ENCODE results near the gene CAMK1D.
"Not testable (repeated sequence)": the region's sequence is repeated elsewhere in the genome, so short reads cannot be mapped to it uniquely, and the experiment has no call there.

Gene CAMK1D

DNA sequence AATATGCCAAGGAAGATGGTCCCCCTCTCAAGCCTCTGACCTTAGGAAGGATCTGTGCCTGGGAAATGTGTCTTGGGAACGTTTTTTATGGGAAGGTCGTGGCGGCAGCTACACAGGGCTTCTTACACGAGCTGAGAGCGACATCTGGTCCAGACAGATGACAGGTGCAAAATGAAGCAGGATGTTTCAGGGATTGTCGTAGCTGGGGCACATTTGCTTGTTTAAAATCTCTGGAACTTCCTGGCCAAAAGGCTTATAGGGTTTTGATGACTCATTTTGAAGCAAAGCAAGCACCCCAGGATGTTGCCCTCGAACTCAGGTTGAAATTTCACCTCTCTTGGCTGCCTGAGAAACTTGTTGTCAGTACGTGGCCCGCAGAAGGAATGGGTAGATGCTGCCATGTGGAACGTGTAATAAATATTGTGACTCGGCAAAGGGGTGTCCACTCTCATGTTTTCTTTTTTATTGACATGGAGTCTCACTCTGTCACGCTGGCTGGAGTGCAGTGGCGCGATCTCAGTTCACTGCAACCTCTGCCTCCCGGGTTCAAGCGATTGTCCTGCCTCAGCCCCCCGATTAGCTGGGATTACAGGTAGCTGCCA lies 117.5 kb downstream of the CAMK1D start:
- no peak for DNase-seq (ENCODE audit: low read depth in 2 of 2)

DNA sequence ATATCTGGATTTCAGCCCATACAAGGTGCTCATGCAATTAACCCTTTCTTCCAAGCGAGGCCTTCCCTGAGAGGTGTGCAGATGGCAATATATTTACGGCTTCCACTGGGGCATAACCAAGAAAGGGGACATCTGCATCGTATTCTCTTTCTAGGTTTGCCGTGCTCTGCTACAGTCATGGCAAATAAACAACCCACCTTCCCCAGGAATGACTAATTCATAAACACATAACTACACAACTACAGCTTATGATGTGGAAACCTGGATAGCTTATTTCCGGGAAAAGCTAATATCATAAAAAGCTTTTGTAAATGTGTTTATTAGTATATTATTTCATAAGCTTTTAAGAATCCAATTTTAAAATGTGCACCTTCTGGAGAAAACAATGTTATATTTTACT lies 120.0 kb downstream of the CAMK1D start:
- DNase-seq (ENCODE audit: low read depth in 2 of 2) = no peak

DNA sequence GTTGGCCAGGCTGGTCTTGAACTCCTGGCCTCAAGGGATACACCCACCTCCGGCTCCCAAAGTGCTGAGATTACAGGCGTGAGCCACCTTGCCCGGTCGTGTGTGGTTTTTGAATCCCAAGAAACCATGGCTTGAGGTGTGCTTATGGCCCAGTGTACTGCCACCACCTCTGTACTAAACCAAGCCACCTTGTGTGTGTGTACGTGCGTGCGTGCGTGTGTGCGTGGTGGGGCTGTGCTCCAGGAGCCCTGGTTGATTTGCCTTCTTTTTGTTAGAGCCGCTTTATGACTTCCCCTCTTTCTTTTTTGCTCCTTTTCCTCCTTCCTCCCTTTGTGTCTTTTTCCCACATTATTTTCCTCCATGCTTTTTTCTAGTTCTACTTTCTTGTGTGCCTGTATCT lies 121.4 kb downstream of the CAMK1D start:
- no peak for DNase-seq (ENCODE audit: low read depth in 2 of 2)

GRCh38 chr10:12471135-12471534 lies 121.8 kb downstream of the CAMK1D start:
- DNase-seq (ENCODE audit: low read depth in 2 of 2) = no peak

- DNase-seq (ENCODE audit: low read depth in 2 of 2) = no peak
Observed at GRCh38 chr10:12473491-12473890, 124.1 kb downstream of the CAMK1D start.

- no peak for DNase-seq (ENCODE audit: low read depth in 2 of 2)
Observed at GRCh38 chr10:12474727-12475412, 125.5 kb downstream of the CAMK1D start.

DNA sequence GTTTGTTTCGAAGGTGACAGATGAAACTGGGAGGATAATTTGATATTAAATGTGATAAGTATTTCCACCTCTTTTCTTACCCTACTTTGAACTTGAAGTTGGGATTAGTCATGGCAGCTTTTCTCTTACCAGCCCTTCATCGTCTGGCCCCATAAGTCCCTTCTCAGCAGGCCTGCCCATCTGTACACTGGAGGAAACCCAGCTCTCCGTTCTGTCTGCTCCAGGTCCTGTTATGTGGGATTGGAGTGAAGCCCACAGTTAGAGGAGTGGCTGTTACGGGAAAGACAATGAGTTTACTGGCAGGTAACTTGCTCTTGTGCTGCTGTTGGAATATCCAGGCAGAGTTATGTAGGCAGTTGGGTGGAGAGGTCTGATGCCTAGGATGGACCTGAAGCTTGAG lies 127.3 kb downstream of the CAMK1D start:
- DNase-seq (ENCODE audit: low read depth in 2 of 2) = no peak

- no peak for DNase-seq (ENCODE audit: low read depth in 2 of 2)
Observed at GRCh38 chr10:12479437-12479844, 130.1 kb downstream of the CAMK1D start.

GRCh38 chr10:12479924-12480323 lies 130.6 kb downstream of the CAMK1D start:
- no peak for DNase-seq (ENCODE audit: low read depth in 2 of 2)

DNA sequence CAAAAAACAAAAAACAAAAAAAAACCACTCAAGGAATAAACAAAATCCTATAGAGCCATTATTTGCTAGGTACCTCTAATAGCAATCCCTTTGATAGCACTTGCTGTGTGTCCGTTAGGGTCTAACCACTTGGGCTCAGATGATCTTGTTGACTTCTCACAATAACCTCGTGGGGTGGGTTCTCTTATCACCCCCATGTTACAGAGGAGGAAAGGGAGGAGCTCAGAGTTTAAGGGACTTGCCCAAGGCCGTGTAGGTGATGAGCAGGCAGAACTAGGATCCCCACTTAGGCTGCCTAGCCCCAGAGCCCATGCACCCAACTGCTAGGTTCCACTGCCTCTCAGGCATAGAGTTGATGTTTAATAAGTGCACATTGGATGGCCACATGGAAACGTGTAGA lies 131.1 kb downstream of the CAMK1D start:
- no peak for DNase-seq (ENCODE audit: low read depth in 2 of 2)

GRCh38 chr10:12481924-12482323 lies 132.6 kb downstream of the CAMK1D start:
- no peak for DNase-seq (ENCODE audit: low read depth in 2 of 2)

DNA sequence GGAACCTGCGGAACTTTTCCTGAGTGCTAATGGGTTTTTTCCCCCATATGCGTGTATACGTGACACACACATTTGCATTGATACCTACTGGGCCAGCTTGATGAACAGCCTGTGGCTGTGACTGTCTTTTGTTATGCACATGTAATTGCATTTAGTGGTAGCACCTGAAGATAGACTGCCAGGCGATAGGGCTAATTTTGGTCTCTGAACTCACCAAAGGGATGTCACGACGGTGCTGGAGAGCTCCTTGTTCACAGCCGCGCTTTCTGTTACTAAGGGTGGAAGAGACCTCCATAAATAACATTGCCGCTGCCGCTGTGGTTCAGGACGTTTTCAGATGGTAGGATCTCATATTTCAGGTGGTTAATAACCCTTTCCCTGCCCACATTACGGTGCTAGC lies 133.2 kb downstream of the CAMK1D start:
- DNase-seq (ENCODE audit: low read depth in 2 of 2) = no peak

GRCh38 chr10:12484002-12484918 lies 134.9 kb downstream of the CAMK1D start:
- peak; percentile 3 to 7 for DNase-seq (ENCODE audit: low read depth in 2 of 2)

- DNase-seq (ENCODE audit: low read depth in 2 of 2) = no peak
Observed at GRCh38 chr10:12484941-12485805, 135.8 kb downstream of the CAMK1D start.

DNA sequence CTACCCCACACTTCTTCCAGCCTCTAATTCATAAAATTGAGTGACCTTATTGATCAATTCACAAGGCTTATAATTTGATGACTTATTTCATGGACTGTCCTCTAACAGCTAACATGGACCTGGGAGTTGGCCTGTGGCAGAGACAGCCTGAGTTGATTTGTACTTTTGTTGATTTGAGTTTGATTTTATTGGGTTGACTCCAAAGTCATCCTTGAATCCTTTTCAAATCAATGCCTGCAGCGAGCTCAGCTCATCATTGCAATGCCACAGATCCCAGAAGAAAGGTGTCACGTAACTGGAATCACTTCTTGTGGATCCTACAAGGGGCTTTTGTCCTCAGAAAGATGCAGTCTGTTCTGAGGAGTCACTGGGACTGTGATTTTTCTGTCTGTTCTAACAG lies 138.0 kb downstream of the CAMK1D start:
- no peak for DNase-seq (ENCODE audit: low read depth in 2 of 2)

DNA sequence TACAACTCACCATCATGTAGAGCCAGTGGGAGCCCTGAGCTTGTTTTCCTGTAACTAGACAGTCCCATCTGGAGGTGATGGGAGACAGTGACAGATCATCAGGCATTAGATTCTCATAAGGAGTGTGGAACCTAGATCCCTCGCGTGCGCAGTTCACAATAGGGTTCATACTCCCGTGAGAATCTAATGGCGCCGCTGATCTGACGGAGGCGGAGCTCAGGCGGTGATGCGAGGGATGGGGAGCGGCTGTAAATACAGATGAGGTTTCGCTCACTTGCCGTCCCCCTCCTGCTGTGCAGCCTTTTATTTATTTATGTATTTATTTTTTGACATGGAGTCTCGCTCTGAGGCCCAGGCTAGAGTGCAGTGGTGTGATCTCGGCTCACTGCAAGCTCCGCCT lies 139.3 kb downstream of the CAMK1D start:
- no peak for DNase-seq (ENCODE audit: low read depth in 2 of 2)

DNA sequence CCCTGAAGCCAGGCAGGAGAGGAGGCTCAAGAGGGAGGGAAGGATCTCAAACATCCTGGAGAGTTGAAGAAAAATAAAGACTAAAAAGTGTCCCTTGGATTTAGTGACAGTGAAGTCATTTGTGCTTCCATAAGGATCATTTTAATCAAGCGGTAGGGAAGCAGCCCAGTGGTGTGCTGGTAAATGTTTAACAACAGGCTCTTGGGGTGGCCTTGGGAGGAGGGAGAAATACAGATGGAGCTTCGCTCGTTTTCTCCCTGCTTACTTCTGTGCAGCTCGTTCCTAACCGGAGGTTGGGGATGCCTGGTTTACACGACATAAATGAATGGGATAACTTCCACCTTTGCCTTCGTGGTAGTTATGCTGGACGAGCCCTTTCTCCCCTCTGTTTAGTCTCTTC lies 140.0 kb downstream of the CAMK1D start:
- DNase-seq (ENCODE audit: low read depth in 2 of 2) = no peak

DNA sequence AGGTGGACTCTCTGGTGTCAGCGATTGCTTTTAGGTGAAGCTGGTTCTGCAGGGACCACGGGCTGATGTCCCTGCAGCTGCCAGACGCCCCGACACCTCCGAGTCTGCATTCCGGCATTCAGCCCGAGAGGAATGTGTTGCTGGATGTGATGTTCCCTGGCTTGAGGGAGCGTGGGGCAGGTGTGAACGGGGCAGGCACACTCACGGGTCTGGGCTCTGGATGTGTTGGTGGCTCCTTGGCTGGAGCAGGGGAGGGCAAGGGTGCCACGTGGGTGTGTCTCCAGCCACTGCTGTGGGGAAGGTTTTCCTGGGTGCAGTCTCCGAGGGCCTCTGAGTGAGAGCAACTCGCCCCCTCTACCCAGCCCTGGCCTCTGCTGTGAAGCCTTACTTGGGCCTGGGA lies 140.5 kb downstream of the CAMK1D start:
- no peak for DNase-seq (ENCODE audit: low read depth in 2 of 2)

DNA sequence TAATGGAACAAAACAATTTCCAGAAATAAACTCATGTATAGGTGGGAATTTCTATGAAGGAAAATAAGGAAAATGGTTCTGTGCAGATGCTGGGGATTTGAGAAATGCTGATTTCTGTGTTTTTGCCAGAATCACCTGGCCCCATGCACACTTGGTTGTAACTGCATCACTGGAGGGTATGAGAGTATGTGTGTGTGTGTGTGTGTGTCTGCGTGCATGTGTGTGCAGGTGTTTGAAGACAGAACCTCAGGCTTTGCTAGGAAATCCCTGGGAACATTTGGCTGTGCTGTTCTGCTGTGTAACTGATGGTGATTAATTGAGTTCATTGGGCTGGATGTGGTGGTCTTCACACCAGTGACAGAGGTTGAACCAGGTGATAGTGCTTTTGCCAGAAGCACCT lies 141.6 kb downstream of the CAMK1D start:
- DNase-seq (ENCODE audit: low read depth in 2 of 2) = no peak

- no peak for DNase-seq (ENCODE audit: low read depth in 2 of 2)
Observed at GRCh38 chr10:12491491-12491890, 142.1 kb downstream of the CAMK1D start.

DNA sequence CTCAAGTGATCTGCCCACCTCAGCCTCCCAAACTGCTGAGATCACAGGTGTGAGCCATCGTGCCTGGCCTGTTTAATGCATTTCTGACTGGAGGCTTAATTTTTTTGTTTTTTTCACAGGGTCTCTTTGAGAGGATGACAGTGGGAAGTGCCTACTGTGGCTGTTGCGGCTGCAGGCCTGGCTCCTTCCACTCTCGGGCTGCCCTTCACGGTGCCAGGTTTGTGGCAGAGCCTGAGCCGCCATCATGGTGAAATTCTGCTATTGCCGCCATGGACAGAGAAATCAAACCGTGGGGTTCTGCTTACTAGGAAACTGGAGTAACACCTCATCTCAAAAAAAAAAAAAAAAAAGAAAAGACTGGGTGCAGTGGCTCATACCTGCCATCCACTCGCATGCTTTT lies 142.7 kb downstream of the CAMK1D start:
- DNase-seq (ENCODE audit: low read depth in 2 of 2) = no peak

DNA sequence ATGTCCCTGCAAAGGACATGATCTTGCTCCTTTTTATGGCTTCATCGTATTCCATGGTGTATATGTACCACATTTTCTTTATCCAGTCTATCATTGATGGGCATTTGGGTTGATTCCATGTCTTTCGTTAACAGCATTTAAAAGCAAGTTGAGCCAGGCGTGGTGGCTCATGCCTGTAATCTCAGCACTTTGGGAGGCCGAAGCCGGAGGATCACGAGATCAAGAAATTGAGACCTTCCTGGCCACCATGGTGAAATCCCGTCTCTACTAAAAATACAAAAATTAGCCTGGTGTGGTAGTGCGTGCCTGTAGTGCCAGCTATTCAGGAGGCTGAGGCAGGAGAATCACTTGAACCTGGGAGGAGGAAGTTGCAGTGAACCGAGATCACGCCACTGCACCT lies 147.7 kb downstream of the CAMK1D start:
- not testable (repeated sequence) for DNase-seq (ENCODE audit: low read depth in 2 of 2)

All from fibroblast of skin of left quadriceps (primary cell).